Activated CD8-positive, alpha-beta T cell treated with anti-CD3 and anti-CD28 coated beads for 36 hours (primary cell): ENCODE data around the gene PRR7. TPM values are rescaled to one million over a fixed set of nuclear protein-coding genes. Genes with fewer than 3 reads are reported as not detected.
A peak's percentile ranks its signal among the peaks of the same experiment; 100 is the strongest.

Source experiments
- ATAC-seq: fragments of 200-7000 bp; cut with Tn5 transposase; one replicate; pipeline ENCODE4 v1.10.0; 2021; ENCODE audit warnings: mild to moderate bottlenecking, moderate library complexity
- CTCF ChIA-PET: fragments of 350-600 bp; sonication (Branson Sonifier 250); formaldehyde crosslinking; loops from one replicate; lab custom pipeline; 2021; ENCODE audit warnings: antibody characterized with exemption; lab: Charles Lee
- POLR2A ChIA-PET: fragments of 350-600 bp; sonication (Branson Sonifier 250); formaldehyde crosslinking; loops from one replicate; lab custom pipeline; 2021; ENCODE audit warnings: antibody characterized with exemption; lab: Charles Lee
- DNase-seq: peaks from one replicate; pipeline ENCODE4 v3.0.0-alpha.2; 2020
- H3K27ac Mint-ChIP-seq: one replicate; pipeline ENCODE4 v1.8.0; 2021; ENCODE audit warnings: mild to moderate bottlenecking, mixed read lengths
- H3K27me3 Mint-ChIP-seq: one replicate; pipeline ENCODE4 v1.8.0; 2021; ENCODE audit warnings: mixed read lengths
- H3K36me3 Mint-ChIP-seq: one replicate; pipeline ENCODE4 v1.8.0; 2021; ENCODE audit warnings: low read depth, mixed read lengths
- H3K4me1 Mint-ChIP-seq: one replicate; pipeline ENCODE4 v1.8.0; 2021; ENCODE audit warnings: low read depth, mixed read lengths
- H3K4me3 Mint-ChIP-seq: one replicate; pipeline ENCODE4 v1.8.0; 2021; ENCODE audit warnings: mild to moderate bottlenecking, moderate library complexity, mixed read lengths
- H3K9me3 Mint-ChIP-seq: one replicate; pipeline ENCODE4 v1.8.0; 2021; ENCODE audit warnings: mixed read lengths
- intact Hi-C: fragments of 100-400 bp; cut with micrococcal nuclease; formaldehyde crosslinking; loops from one replicate; pipeline ENCODE4 v1.10.0; 2022
- total RNA-seq, 2 experiments: library from RNA; stranded (reverse); gene quantifications; one replicate each; pipeline ENCODE4 v1.2.3, GENCODE V29; 2021
- TF ChIP-seq, protein P1 (sequence below): fragments of 200-600 bp; IDR thresholded peaks from one replicate; pipeline ENCODE4 v1.8.0; 2022; ENCODE audit warnings: antibody characterized with exemption, mild to moderate bottlenecking

Gene PRR7
- total RNA-seq, 2 experiments from 2014 or later: 32.6 to 36.4 TPM

DNA sequence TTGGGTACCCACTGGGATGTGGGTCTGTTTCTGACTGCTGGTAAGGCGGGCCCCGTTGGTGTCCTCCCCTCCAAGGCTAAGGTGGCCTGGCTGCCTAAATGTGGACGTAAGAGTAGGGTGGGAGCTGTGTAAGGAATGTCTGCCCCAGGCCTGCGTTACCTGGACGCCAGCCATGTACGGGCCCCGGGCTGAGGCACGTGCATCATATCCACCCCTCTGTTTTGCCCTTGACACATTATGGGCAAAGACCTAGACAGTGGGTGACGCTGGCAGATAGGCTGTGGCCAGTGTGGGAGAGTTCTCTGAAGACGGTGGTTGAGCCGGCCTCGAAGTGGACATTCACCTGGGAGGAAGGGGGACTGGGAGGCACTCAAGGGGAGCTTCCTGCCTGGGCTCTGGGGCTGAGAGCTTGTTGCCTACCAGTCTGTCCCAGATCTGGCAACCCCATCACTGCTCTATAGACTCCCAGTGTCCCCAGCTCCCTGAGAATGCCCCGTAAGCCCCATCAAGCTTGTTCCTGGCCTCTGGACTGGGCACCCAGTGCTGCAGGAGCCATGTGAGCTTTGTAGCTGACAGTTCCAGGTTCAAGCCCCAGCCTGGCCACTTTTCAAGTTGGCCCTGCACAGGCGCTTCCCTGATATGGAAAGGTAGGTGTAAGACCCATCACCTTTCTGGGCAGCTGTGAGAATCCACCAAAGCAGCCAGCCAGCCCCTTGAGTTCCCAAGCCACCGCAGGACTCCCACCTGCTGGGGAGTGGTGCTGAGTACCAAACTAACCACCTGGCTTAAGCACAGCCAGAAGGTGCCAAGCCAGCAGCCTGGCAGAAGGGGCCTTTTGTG is 3.2 kb upstream of the PRR7 start:
- ChIA-PET POLR2A (interaction anchor here (0.5 to 22.1 kb wide), 10 partner anchors 12 to 131 kb away, joined by 3 to 606 read pairs (median 6); partner anchors contain the start of genes DBN1, F12, GRK6 and MXD3), CTCF (interaction anchor here (0.7 to 17.9 kb wide), 6 partner anchors 12 to 134 kb away, joined by 3 to 415 read pairs (median 54); partner anchors contain the start of genes F12, GRK6 and PFN3)
- Mint-ChIP-seq H3K36me3 (peaks cover 34% of the 10 kb centered on the region), H3K4me3 (no peak overlapping the region), H3K27me3 (no peaks in the 10 kb centered on the region), H3K9me3 (no peaks in the 10 kb centered on the region), H3K4me1 (peaks cover 59% of the 10 kb centered on the region), H3K27ac (peak overlapping the region; percentile 80)
- intact Hi-C loops: no loop called here
- no peak for ATAC-seq
- no peak for DNase-seq
- TF ChIP-seq, protein P1, sequence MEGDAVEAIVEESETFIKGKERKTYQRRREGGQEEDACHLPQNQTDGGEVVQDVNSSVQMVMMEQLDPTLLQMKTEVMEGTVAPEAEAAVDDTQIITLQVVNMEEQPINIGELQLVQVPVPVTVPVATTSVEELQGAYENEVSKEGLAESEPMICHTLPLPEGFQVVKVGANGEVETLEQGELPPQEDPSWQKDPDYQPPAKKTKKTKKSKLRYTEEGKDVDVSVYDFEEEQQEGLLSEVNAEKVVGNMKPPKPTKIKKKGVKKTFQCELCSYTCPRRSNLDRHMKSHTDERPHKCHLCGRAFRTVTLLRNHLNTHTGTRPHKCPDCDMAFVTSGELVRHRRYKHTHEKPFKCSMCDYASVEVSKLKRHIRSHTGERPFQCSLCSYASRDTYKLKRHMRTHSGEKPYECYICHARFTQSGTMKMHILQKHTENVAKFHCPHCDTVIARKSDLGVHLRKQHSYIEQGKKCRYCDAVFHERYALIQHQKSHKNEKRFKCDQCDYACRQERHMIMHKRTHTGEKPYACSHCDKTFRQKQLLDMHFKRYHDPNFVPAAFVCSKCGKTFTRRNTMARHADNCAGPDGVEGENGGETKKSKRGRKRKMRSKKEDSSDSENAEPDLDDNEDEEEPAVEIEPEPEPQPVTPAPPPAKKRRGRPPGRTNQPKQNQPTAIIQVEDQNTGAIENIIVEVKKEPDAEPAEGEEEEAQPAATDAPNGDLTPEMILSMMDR: no peak

DNA sequence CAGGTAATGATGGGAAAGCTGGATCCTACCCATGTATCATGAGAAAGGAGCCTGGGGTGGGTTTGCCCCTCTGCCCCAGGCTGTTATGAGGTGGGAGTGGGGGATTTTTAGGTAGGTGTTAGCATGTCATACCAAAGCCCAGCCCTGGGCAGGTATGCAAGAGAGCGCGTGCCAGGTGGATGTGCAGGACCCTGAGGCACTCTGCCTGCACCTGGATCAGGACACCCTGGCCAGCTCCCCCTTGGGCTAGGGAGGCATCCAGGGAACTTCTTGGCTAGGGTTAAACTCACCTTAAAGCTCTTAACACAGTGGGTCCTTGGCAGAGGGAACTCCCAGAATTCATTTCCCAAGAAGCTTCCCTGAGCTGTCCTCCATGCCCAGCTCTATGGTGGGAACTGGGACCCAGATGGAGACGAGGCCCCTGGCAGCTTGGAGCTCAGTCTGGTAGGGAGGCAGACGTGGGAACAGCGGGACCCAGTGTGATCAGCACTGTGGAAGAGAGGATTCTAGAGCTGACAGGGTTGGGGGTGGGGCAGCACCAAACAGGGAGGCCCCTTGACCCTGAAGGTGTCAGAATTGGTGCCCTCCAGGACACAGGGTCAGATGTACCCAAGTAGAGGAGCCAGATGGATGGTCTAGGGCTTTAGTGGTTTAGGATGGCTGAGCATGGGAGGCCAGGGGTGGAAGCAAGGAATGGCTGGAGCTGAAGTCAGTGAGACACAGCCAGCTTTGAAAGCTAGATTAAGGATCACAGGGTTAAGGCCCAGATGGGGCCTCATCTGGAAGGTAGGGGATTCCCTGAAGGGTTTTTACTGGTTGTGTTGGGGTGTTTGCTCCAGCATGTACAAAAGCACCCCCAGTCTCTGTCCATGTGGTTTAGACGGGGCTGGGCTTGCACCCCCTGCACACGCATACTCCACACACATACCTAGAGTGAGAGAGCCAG is 2.2 kb upstream of the PRR7 start:
- peaks cover 57% of the 10 kb centered on the region for H3K4me1 Mint-ChIP-seq
- TF ChIP-seq, protein P1: no peak
- H3K4me3 Mint-ChIP-seq: peak overlapping the region; percentile 71
- ChIA-PET POLR2A (interaction anchor here (0.6 to 22.1 kb wide), 13 partner anchors 11 to 84 kb away, joined by 3 to 606 read pairs (median 6); partner anchors contain the start of genes DBN1, GRK6 and PFN3), CTCF (interaction anchor here (0.7 to 17.9 kb wide), 10 partner anchors 11 to 310 kb away, joined by 3 to 415 read pairs (median 6); partner anchors contain the start of genes F12, GRK6 and PFN3)
- DNase-seq: no peak
- no peaks in the 10 kb centered on the region for H3K27me3 Mint-ChIP-seq
- ATAC-seq: peak; percentile 6
- intact Hi-C loops: no loop called here
- H3K36me3 Mint-ChIP-seq: peaks cover 30% of the 10 kb centered on the region
- H3K9me3 Mint-ChIP-seq: no peaks in the 10 kb centered on the region
- H3K27ac Mint-ChIP-seq: peak overlapping the region; percentile 80

DNA sequence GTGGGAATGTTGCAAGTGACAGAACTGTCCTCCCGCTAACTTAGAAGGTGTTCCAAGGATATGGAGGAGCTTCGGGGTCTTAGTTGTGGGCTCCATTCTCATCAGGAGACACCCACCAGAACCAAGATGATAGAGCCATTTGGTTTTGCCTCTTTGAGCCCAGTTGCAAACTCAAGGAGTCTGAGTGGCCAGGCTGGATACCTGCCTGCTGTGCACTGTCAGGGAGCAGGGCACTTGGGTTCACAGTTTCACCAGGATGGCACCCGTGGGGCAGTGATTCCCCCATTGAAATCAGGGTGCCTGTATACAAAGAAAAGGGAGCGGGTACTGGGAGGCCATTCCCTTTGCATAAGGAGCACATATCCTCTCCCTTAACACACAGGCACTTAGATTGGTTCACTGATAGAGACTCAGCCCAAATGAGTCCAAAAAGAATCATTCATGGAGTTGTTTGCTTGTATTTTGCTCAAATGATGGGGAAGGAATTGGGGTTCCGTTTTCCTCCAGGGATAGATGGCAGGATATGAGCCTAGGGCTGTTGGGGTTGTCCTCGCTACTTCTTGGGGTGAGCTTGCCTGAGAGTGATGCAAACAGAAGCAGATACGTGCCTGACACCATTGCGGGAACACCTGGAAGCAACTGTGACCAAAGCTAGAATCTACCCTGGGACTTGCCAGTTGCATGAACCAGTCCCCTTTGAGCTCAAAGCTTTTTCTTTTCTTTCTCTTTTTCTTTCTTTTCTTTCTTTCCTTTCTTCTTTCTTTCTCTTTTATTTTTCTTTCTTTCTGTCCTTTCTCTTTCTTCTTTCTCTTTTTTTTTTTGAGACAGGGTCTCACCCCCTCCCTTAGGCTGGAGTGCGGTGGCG is 1.3 kb upstream of the PRR7 start:
- H3K4me1 Mint-ChIP-seq: peaks cover 48% of the 10 kb centered on the region
- peak overlapping the region; percentile 80 for H3K27ac Mint-ChIP-seq
- peak overlapping the region; percentile 71 for H3K4me3 Mint-ChIP-seq
- peak; percentile 54 for DNase-seq
- no peaks in the 10 kb centered on the region for H3K27me3 Mint-ChIP-seq
- CTCF ChIA-PET: interaction anchor here (0.7 to 17.9 kb wide), 16 partner anchors 8 to 676 kb away, joined by 3 to 415 read pairs (median 4); partner anchors contain the start of genes F12, GRK6 and PFN3
- peaks cover 21% of the 10 kb centered on the region for H3K36me3 Mint-ChIP-seq
- TF ChIP-seq, protein P1: no peak
- no peaks in the 10 kb centered on the region for H3K9me3 Mint-ChIP-seq
- intact Hi-C loops: no loop called here
- POLR2A ChIA-PET: interaction anchor here (0.5 to 22.1 kb wide), 18 partner anchors 10 to 442 kb away, joined by 3 to 606 read pairs (median 4); partner anchors contain the start of genes DBN1, F12, GRK6 and PFN3
- ATAC-seq: no peak

DNA sequence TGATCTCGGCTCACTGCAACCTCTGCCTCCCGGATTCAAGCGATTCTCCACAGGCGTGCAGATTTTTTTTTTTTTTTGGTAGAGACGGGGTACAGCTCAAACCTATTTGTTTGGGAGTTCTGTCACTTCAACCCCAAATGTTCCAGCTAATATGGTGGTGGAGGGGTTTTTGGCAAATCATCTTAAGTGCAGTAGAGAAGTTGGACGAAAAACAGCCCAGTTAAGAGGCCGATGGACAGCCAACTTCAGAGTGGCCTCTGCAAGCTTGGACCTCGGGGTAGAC is 756 bp upstream of the PRR7 start:
- intact Hi-C loops: no loop called here
- no peak for ATAC-seq
- Mint-ChIP-seq H3K27me3 (no peaks in the 10 kb centered on the region), H3K27ac (peak overlapping the region; percentile 80), H3K36me3 (peaks cover 18% of the 10 kb centered on the region), H3K4me3 (peak overlapping the region; percentile 71), H3K9me3 (no peaks in the 10 kb centered on the region), H3K4me1 (peaks cover 44% of the 10 kb centered on the region)
- ChIA-PET POLR2A (interaction anchor here (0.5 to 22.1 kb wide), 19 partner anchors 9 to 442 kb away, joined by 3 to 606 read pairs (median 4); partner anchors contain the start of genes DBN1, F12, GRK6 and LMAN2), CTCF (interaction anchor here (0.7 to 17.9 kb wide), 13 partner anchors 9 to 675 kb away, joined by 3 to 415 read pairs (median 4); partner anchors contain the start of genes F12 and PFN3)
- DNase-seq: no peak
- TF ChIP-seq, protein P1: no peak
